ENCODE measurements around the gene NOXRED1.
"Not testable (repeated sequence)": the region's sequence is repeated elsewhere in the genome, so short reads cannot be mapped to it uniquely, and the experiment has no call there.

DNA sequence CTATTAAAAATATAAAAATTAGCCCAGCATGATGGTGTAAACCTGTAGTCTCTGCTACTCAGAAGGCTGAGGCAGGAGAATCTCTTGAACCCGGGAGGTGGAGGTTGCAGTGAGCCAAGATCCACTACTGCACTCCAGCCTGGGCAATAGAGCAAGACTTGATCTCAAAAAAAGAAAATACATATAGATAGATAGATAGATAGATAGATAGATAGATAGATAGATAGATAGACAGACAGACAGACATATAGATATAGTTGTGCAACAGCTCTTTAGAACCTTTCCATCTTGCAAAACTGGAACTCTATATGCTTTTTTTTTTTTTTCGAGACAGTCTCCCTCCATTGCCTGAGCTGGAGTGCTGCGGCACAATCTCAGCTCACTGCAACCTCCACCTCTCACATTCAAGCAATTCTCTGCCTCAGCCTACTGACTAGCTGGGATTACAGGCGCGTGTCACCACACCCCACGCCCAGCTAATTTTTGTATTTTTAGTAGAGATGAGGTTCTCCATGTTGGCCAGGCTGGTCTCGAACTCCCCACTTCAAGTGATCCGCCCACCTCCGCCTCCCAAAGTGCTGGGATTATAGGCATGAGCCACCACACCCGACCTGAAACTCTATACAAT is 7.8 kb downstream of the NOXRED1 start:
- not testable (repeated sequence) for TF ChIP-seq EZH2 (IDR thresholded peaks at IDR 0.05; ENCODE audit: insufficient read depth, low read length); CTCF (IDR thresholded peaks at IDR 0.05; ENCODE audit: insufficient read depth, low read depth, low read length)
